ENCODE data around the gene CCSER1. TPM values are rescaled to one million over a fixed set of nuclear protein-coding genes. Genes with fewer than 3 reads are reported as not detected.

CCSER1 gene
- not detected in 2 replicates for total RNA-seq

DNA sequence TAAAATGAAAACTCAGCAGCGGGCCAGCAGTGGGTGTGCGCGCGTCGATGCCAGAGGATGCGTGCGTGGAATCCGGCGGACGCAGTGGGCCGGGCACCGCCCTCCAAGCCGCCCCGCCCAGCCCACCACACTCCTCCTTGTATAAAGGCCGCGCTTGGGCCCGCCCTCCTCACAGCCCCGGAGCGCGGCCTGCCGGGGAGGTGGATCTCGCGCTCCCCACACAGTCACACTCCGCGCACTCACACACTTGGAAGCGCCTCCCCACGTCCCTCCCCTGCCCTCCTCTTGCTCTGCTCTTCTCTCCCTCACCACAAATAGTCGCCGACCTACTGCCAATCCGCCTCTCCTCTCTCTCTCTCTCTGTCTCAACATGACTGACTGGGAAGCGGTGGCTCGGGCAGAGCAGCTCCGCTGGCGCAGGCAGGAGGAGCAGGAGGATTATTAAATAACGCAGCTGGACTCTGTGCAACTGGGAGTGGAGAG is at the start of gene CCSER1:
Gene CCSER1 (plus strand): TSS at position 172 of the 483 bp plus-strand sequence.
- intact Hi-C loops (cut with micrococcal nuclease): no loop called here

DNA sequence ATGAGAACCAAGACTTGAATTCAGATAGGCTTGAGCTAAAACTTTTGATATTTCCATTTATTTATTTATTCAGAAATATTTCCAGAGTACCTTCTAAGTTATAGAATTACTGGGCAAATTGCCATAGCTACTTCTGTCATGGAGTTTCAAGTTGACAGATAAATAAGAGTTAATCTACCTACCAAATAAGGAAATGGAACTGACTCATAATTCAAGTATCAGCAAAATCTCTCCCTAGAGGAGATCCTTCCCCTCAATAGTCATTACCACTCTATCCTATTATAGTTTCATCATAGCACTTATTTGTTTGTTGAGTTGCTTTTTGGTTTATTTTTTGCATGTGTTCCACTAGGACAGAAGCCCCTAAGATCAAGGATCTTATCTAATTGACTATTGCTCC is 48.8 kb upstream of the CCSER1 start:
- intact Hi-C loops (cut with micrococcal nuclease): no loop called here

DNA sequence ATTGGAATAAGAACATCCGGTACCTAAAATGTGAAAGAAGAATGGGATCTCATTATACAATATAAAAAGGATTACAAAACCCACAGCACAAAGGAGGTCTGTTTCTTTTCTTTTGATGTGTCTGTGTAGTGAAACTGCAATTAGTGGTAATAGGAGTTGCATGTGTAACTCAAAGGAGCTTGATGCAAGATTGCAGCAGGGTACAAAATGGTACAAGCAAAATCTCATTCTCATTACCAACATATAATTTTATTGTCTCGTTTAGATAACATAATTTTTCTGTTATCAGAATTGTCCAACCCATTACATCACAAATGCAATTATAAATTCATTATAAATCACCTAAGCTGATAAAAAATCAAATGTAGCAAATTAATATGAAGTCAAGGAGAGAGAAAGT is 47.1 kb upstream of the CCSER1 start:
- intact Hi-C loops (cut with micrococcal nuclease): no loop called here

DNA sequence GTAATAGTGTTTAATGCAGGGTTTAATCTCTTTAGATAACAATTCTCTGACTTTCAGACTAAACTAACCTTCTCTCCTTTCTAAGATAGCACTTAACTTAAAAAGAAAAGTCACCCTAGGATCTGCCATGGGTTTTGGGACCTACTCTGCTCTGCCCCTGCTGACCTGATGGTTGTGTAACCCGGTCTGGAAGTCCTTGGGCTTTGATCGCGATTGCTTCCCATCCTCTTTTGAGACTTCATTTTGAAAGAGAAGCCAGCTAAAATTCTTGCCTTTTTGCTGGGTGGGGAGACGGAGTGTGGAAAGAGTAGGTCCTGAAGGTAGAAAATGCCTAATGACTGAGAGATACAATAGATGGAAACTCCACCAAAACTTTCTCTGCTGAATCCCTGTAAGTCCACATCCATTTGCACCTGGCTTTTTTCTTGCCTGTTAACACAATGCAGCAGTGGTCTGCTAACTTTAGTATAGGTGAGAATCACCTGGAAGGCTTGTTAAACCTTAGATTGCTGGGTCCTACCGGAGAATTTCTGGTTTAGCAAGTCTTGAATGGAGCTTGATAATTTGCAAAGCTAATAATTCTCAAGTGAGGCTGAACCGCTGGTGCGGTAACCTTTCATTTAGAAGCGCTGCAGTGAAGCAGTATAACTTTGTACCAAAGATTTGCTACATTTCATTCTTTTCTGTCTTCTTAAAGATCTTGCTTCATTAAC is 45.6 kb upstream of the CCSER1 start:
- intact Hi-C loops (cut with micrococcal nuclease): no loop called here

DNA sequence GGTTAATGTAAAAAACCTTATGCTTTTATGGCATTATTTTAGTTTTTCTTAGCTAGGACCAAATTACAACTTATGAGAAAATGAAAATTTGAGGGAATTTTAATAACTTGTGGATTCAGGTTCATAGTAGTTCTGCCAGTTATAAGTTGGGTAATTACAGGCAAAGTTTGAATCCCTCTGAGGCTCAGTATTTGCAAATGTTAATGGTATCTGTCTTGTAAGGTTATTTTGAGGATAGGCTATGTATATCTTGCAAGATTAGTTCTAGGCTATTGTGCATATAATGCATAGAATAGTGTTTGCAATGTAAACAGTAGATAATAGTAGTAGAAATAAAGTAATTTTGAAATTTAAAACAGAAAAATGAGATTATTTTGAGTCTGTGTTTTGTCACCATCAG is 44.7 kb upstream of the CCSER1 start:
- intact Hi-C loops (cut with micrococcal nuclease): no loop called here

DNA sequence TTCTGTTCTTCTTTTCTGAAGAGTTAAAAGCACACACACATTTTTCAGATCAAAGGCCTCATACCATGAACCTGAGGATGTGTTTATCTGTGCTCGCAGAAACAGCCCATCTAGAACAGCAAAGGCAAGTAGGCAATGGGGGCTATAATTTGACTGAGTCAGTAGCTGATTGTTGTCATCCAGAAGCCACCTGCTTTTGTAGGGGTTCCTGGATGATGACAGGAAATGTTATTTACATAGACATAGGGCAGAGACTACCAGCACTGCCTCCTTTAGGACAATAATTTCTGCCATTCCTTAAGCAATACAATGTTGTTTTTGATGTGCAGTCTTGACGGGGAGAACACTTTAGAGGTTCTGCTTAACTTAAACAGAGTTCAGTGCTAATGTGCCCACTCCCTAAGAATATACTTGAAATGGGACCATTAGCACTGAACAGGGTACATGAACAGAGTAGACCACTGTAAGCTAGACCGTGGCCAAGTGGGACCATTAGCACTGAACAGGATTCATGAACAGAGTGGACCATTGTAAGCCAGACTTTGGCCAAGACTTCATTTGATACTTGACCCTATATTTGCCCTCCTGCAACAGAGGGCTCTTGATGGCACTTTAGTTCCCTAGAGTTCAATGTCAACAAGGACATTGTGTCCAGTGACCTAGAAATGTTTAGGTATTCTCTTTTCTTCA is 42.8 kb upstream of the CCSER1 start:
- intact Hi-C loops (cut with micrococcal nuclease): no loop called here

DNA sequence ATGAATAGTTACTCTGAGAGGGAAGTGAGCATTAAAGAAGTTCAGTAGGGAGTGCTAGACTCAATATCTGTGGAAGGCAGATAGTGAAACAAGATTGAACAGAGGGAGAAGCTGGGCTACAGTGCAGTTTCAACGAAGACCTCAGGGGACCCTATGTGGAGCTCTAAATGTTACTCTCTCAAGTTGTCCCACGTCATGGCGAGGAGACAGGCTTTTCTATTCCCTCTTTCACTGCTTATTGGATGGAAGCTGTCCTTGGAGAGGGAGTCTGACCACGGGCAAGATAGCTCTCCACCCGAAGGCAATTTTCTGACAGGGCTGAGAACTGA is 42.3 kb upstream of the CCSER1 start:
- intact Hi-C loops (cut with micrococcal nuclease): no loop called here

DNA sequence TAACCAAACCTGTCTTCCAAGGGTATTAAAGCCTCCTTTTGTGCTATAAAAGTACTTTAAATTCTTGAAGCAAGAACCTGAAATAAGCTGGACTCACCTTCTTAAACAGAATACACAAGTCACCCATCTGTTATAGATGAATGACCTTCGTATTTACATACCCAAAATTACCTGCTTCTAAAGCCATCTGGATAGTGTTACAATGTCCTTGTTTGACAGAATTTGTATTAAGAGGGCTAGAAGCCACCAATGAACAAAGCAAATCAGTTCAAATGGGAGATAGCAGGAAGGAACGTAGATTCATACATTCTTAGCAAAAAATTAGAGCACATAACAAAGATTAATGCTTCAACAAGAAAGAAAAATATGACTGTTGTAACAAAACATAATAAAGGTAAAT is 33.7 kb upstream of the CCSER1 start:
- intact Hi-C loops (cut with micrococcal nuclease): no loop called here

DNA sequence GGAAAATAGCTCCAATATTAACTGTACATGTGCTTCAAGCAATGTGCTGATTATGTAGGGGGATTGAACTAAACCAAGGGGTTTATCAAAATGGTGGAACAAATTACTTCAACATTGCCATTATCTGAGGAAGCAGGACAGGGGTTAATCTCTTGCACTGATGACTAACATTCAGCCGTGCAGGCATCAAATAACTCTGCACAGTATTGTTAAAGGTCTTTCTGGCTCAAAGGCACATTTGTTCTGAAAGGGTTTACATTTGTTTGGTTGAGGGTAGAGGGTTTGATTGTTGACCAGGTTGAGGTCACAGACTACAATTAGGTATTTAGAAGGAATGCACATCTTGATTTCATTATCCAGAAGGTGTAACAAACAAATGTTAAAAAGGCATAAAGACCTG is 32.2 kb upstream of the CCSER1 start:
- intact Hi-C loops (cut with micrococcal nuclease): no loop called here

DNA sequence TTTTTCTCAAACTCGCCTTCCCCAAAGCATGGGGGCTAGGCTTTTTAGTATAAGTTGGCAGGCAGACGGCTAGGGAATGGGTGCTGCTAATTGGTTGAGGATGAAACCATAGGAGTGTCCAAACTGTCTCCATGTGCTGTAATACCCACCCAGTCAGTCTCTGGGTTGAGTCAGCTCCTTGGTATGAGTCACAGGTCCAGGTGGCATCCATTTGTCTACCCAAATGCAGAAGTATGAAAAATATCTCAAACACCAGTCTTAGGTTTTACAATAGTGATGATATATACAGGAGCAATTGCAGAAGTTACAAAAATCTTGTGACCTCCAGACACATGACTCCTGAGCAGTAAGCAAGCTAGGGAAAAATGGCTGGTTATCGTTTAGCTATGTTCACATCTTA is 27.4 kb upstream of the CCSER1 start:
- intact Hi-C loops (cut with micrococcal nuclease): no loop called here

DNA sequence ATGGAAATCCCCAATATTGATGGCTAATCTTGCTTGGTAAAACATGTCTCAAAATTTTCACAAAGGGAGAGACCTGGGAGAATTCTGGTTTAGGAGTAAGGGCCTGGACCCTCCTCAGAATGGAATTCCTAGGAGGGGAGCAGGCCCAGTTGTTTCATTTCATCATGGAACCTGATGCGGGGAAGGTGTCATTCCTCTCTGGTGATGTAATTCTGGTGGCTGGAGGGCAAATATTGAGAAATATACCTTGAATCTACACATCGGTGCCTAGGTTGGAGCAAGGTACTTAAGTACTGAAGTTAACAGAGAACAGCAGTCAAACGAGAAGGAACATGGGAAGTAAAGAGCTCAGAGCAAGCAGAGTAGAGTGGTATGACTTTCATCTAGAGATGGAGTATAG is 23.2 kb upstream of the CCSER1 start:
- intact Hi-C loops (cut with micrococcal nuclease): no loop called here

DNA sequence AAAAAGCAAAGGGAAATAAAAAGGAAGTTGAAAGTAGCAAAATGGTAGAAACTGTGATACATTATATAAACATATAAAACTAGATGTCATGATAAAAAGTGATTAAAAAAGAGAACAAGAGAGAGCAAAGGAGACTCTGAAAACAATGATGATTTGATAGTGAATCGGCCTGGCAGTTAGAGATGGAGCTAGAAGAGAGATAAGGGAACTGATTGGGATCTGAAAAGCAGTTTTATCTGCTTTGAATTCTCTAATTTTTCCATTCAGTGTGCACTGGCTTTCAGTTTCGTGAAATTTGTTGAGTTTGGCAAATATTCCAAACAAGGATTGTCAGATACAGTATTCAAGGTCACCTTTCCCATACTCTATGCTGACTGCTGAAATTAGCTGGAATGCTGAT is 21.9 kb upstream of the CCSER1 start:
- intact Hi-C loops (cut with micrococcal nuclease): no loop called here

DNA sequence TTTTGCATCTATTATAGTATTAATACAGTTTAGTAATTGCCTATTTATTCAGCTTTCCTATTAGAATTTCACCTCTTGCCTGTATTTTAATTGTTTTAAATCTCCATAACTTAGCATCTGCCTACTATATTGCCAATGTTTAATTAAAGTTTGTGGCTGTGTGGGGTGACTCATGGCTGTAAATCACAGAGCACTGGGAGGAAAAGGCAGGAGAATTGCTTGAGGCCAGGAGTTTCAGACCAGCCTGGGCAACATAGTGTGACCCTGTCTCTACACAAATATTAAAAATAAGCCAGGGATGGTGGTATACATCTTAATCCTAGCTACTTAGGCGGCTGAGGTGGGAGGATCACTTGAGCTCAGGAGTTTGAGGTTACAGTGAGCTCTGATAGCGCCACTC is 14.5 kb upstream of the CCSER1 start:
- intact Hi-C loops (cut with micrococcal nuclease): no loop called here

DNA sequence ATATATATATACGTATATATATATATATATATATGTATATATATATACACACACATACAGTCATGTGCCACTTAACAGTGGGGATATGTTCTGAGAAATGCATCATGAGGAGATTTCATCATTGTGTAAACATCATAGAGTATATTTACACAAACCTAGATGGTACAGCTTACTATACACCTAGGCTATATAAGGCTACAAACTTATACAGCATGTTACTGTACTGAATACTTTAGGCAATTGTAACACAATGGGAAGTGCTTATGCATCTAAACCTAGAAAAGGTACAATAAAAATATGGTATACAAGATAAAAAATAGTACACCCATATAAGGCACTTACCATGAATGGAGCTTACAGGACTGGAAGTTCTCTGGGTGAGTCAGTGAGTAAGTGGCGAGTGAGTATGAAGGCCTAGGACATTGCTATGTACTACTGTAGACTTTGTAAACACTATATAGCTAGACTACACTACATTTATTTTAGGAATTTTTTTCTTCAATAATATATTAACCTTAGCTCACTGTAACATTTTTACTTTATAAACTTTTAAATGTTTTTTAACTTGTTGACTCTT is 13.2 kb upstream of the CCSER1 start:
- intact Hi-C loops (cut with micrococcal nuclease): no loop called here

DNA sequence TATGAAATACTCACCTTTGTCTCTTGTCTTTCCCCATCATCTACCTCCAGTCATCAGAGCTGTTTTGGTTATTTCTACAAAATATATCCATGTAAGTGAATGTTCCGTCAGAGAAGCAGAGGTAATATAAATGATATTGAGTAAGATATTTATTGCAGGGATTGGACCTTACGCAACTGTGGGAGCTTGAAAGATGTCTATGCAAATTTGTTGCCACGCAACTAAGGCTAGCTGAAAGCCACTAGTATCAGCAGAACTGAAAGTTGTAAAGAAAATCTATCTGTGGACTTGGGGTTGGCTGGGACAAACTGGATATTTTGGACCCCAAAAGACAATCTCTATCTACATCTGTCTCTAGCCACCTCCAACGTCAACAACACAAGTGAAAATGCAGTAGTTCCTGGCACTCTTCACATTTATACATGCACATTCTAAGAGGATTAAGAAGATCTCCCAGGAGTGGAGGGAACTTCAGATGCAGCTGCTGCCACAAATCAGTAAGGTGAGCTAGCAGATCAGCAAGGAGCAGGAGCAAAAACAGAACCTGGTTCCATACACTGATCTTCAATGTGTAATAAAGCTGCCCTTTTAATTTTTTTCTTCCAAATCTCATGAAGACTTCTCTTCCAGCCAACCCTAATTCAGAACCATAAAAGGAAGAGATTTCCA is 8.5 kb upstream of the CCSER1 start:
- intact Hi-C loops (cut with micrococcal nuclease): no loop called here

DNA sequence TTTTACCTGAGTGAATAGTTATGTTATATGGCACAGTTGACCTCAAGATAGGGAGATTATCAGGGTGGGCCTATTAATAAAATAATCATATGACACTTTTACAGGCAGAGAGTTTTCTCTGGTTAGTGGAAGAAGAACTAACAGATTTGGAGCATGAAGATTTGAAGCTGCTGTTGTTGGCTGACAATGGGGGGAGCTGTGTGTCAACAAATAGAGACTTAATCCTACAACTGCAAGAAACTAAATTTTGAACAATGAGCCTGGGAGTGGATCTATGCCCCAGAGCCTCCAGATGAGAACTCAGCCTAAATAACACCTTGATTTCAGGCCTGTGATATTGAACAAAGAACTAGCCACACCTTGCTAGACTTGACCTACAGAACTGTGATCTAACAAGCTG is 7.2 kb upstream of the CCSER1 start:
- intact Hi-C loops (cut with micrococcal nuclease): no loop called here

DNA sequence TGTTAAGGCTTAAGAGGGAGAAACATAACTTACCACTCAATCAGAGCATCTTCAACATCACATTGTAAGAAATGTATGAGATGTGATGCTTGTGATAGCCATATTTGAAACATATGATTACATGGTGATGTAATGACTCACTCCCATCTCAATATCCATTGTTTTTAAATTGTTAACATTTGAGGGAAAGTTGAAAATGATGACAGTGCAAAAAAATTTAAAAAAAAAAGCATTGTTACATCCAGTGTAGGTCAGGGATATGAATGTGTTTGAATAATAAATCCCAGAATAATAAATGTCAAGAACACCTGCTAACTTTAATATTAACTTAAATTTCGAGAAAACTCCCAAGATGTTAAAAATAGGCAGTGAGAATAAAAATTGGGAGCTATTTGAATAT is 6.4 kb upstream of the CCSER1 start:
- intact Hi-C loops (cut with micrococcal nuclease): no loop called here

DNA sequence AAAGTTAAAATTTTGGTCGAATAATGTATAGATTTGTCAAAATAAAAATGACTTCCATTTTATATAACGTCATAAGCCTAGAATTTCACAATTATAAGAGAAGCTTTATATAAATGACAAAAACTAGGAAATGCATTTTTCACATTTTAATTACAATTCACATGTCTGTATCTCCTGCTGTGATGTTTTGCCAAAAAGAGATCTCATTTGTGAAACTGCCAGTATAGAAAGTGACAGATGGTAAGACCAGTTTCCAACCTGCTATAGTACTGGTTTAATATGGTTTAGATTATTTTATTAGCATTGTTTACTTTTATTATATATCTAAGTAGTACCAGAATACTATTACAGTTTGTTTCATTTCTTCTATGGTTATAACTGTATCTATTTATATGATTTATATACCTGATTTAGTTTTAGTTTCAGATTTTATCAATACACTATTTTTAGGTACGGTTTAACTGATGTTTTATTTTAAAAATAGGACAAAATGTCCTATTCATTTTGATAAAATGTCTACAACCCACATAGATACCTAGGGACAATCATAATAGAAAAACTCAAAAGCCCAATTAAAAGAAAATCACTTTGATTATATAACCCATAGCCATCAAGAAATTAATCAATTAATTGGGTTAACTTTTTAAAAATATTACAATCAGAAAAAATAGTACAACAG is 5.4 kb upstream of the CCSER1 start:
- intact Hi-C loops (cut with micrococcal nuclease): no loop called here

DNA sequence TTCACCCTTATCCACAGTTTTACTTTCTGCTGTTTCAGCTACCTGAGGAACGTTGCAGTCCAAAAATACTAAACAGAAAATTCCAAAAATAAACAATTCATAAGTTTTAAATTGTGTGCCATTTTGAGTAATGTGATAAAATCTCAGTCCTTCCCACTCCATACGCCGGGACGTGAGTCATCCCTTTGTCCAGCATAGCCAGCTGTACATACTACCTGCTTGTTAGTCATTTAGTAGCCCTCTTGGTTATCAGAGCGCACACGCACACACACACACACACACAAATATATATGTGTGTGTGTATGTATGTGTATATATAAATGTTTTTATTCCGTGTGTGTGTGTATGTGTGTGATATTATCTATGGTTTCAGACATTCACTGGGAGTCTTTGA is 4.8 kb upstream of the CCSER1 start:
- intact Hi-C loops (cut with micrococcal nuclease): no loop called here

DNA sequence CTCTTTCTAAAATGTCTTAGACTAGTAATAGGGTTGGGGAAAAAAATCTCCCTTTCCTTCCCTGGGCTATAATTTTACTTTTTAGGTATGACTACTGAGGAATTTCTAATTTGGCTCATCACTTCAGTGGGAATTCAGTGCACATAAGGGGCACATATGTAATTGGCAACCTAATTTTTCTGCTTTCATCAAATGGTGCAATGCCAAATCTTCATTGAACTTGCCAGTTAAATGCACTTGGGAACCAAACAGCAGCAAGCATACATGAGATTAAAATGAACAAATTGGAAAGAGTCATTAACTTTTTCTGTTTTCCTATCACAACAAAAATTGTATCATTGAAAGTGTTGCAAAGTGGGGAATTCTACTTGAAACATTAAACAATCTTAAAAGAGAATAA is 2.9 kb upstream of the CCSER1 start:
- intact Hi-C loops (cut with micrococcal nuclease): no loop called here

DNA sequence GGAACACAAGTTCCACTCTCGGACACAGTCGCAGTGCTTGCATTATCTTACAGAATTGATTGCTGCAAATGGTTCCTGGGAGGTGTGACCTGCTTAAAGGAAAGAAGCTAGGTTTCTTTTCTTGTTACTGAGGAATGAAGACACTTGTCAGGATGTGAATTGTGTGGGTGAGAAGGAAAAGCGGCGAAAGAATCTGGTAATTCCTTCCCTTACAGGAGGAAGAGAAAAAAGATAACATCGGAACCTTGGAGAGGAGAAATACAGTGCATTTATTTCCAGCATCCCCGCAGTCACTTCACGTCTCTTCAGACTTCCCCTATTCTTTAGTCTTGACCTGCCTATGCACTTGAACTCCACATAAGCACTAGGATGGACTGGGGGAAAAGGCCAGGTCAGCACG is 389 bp upstream of the CCSER1 start:
- intact Hi-C loops (cut with micrococcal nuclease): no loop called here

Data from T-helper 1 cell treated with Interleukin-12 subunit alpha and Interleukin-12 subunit beta and Interleukin-4 antibody, amounts not matched to agents 30 ng/mL and 1 ng/mL, for 36 hours (primary cell).